Measurements from ENCODE around the gene ARHGAP33.
"Not testable (repeated sequence)": the region's sequence is repeated elsewhere in the genome, so short reads cannot be mapped to it uniquely, and the experiment has no call there.

Gene ARHGAP33

GRCh38 chr19:35766571-35767104, 8.7 kb upstream of the ARHGAP33 start:
- H3K27me3 ChIP-seq, result no peaks in the 10 kb centered on the region
- peaks cover 47% of the 10 kb centered on the region for H3K36me3 ChIP-seq
- peak overlapping the region; percentile 87 for H3K27ac ChIP-seq
- no peak overlapping the region for H3K4me3 ChIP-seq
- no peak for TF ChIP-seq Cebpa-rat (IDR thresholded peaks at IDR 0.05)
- H3K4me2 ChIP-seq, result peak overlapping the region; percentile 96
- no peaks in the 10 kb centered on the region for H4K20me1 ChIP-seq
- no peaks in the 10 kb centered on the region for H3K9me3 ChIP-seq
- peaks cover 39% of the 10 kb centered on the region for H3K4me1 ChIP-seq
- H3K9ac ChIP-seq, result peak overlapping the region; percentile 66; the same call in 1 of the 2 replicates

GRCh38 chr19:35767288-35768081, 7.9 kb upstream of the ARHGAP33 start:
- H4K20me1 ChIP-seq, result no peaks in the 10 kb centered on the region
- no peaks in the 10 kb centered on the region for H3K27me3 ChIP-seq
- H3K36me3 ChIP-seq, result peaks cover 39% of the 10 kb centered on the region
- H3K4me2 ChIP-seq, result peak overlapping the region; percentile 96
- peak overlapping the region; percentile 87 for H3K27ac ChIP-seq
- peaks cover 39% of the 10 kb centered on the region for H3K4me1 ChIP-seq
- TF ChIP-seq Cebpa-rat (IDR thresholded peaks at IDR 0.05), result no peak
- peak overlapping the region; percentile 66 for H3K9ac ChIP-seq
- H3K9me3 ChIP-seq, result no peaks in the 10 kb centered on the region
- peak overlapping the region; percentile 51 for H3K4me3 ChIP-seq

- Histone ChIP-seq H3K36me3 (peaks cover 33% of the 10 kb centered on the region), H3K4me3 (peak overlapping the region; percentile 51), H4K20me1 (no peaks in the 10 kb centered on the region), H3K9me3 (no peaks in the 10 kb centered on the region), H3K4me2 (peak overlapping the region; percentile 96), H3K27ac (peak overlapping the region; percentile 67), H3K4me1 (peaks cover 39% of the 10 kb centered on the region), H3K9ac (peak overlapping the region; percentile 55), H3K27me3 (no peaks in the 10 kb centered on the region)
- TF ChIP-seq Cebpa-rat (IDR thresholded peaks at IDR 0.05), result no peak
These were observed 7.3 kb upstream of the ARHGAP33 start for GRCh38 chr19:35768082-35768421.

- H3K27me3 ChIP-seq, H3K36me3 ChIP-seq, H3K27ac ChIP-seq, H3K4me2 ChIP-seq, H3K4me3 ChIP-seq, H3K9me3 ChIP-seq, H3K9ac ChIP-seq: not testable (repeated sequence)
- H3K4me1 ChIP-seq, result peaks cover 46% of the 10 kb centered on the region
- peaks cover 13% of the 10 kb centered on the region for H4K20me1 ChIP-seq
These were observed 3.0 kb upstream of the ARHGAP33 start for GRCh38 chr19:35772362-35772761.

- no peak overlapping the region for H3K27ac ChIP-seq
- H4K20me1 ChIP-seq, result peaks cover 21% of the 10 kb centered on the region
- no peak overlapping the region for H3K4me3 ChIP-seq
- no peaks in the 10 kb centered on the region for H3K27me3 ChIP-seq
- H3K36me3 ChIP-seq, result peaks cover 9% of the 10 kb centered on the region
- H3K4me1 ChIP-seq, result peaks cover 43% of the 10 kb centered on the region
- TF ChIP-seq Cebpa-rat (IDR thresholded peaks at IDR 0.05), result no peak
- no peak overlapping the region for H3K4me2 ChIP-seq
- no peak overlapping the region for H3K9ac ChIP-seq
- H3K9me3 ChIP-seq, result no peaks in the 10 kb centered on the region
These were observed 2.2 kb upstream of the ARHGAP33 start for GRCh38 chr19:35773020-35773806.

GRCh38 chr19:35774274-35775045, 904 bp upstream of the ARHGAP33 start:
- peaks cover 30% of the 10 kb centered on the region for H3K4me1 ChIP-seq
- no peaks in the 10 kb centered on the region for H3K9me3 ChIP-seq
- TF ChIP-seq Cebpa-rat (IDR thresholded peaks at IDR 0.05), result no peak
- peak overlapping the region; percentile 75 for H3K4me3 ChIP-seq
- peaks cover 29% of the 10 kb centered on the region for H4K20me1 ChIP-seq
- H3K36me3 ChIP-seq, result peaks cover 22% of the 10 kb centered on the region
- H3K27me3 ChIP-seq, result no peaks in the 10 kb centered on the region
- H3K27ac ChIP-seq, result no peak overlapping the region
- H3K4me2 ChIP-seq, result peak overlapping the region; percentile 77
- H3K9ac ChIP-seq, result no peak overlapping the region

GRCh38 chr19:35775046-35775297, 392 bp upstream of the ARHGAP33 start:
- no peak overlapping the region for H3K9ac ChIP-seq
- H3K4me3 ChIP-seq, result peak overlapping the region; percentile 75
- peaks cover 27% of the 10 kb centered on the region for H3K36me3 ChIP-seq
- peak overlapping the region; percentile 77 for H3K4me2 ChIP-seq
- H3K4me1 ChIP-seq, result peaks cover 25% of the 10 kb centered on the region
- no peak overlapping the region for H3K27ac ChIP-seq
- no peaks in the 10 kb centered on the region for H3K9me3 ChIP-seq
- TF ChIP-seq Cebpa-rat (IDR thresholded peaks at IDR 0.05), result no peak
- peaks cover 29% of the 10 kb centered on the region for H4K20me1 ChIP-seq
- no peaks in the 10 kb centered on the region for H3K27me3 ChIP-seq

GRCh38 chr19:35776102-35776788, 881 bp downstream of the ARHGAP33 start:
- Histone ChIP-seq H3K4me3 (peak overlapping the region; percentile 75), H3K4me2 (peak overlapping the region; percentile 92), H4K20me1 (peaks cover 29% of the 10 kb centered on the region), H3K27ac (0 out of 2 replicates have a peak overlapping the region, but pooled peaks have one; percentile 70), H3K9me3 (no peaks in the 10 kb centered on the region), H3K27me3 (no peaks in the 10 kb centered on the region), H3K36me3 (peaks cover 38% of the 10 kb centered on the region), H3K9ac (peak overlapping the region; percentile 77), H3K4me1 (peaks cover 25% of the 10 kb centered on the region)
- no peak for TF ChIP-seq Cebpa-rat (IDR thresholded peaks at IDR 0.05)

Measured in BLaER1 (cell line).